ENCODE measurements around the gene CA12.

Gene CA12

GRCh38 chr15:63392361-63393009, 10.8 kb upstream of the CA12 start:
- H3K4me2 ChIP-seq, result peak overlapping the region in 3 of 11 experiments; percentile 6 to 52 (median 29); a peak in 5 of 22 replicates

GRCh38 chr15:63391669-63392360, 10.2 kb upstream of the CA12 start:
- Histone ChIP-seq H3K9ac (no peak overlapping the region), H3K27me3 (no peaks in the 10 kb centered on the region)

More at GRCh38 chr15:63392361-63393009, 10.8 kb upstream of the CA12 start:
- H4K20me1 ChIP-seq, result no peaks in the 10 kb centered on the region
- H3K9me3 ChIP-seq (replicated peaks in 1 of 11), result no peaks in the 10 kb centered on the region
- no peaks in the 10 kb centered on the region for H3K36me3 ChIP-seq
- TF ChIP-seq Cebpa-rat (IDR thresholded peaks at IDR 0.05), result no peak
- H3K4me1 ChIP-seq, result peaks cover 0 to 15% (median 0%) of the 10 kb centered on the region in 10 experiments; a peak in 3 of 20 replicates
- H3K27ac ChIP-seq, result no peak overlapping the region
- no peak overlapping the region for H3K9ac ChIP-seq
- H3K4me3 ChIP-seq, result no peak overlapping the region
- H3K27me3 ChIP-seq, result no peaks in the 10 kb centered on the region

GRCh38 chr15:63390689-63391088, 9.0 kb upstream of the CA12 start:
- no peaks in the 10 kb centered on the region for H3K36me3 ChIP-seq
- H3K4me1 ChIP-seq, result peaks cover 0 to 15% (median 0%) of the 10 kb centered on the region in 10 experiments; a peak in 3 of 20 replicates
- no peak overlapping the region for H3K9ac ChIP-seq
- H3K27ac ChIP-seq, result no peak overlapping the region
- no peaks in the 10 kb centered on the region for H3K27me3 ChIP-seq
- TF ChIP-seq Cebpa-rat (IDR thresholded peaks at IDR 0.05), result no peak
- H3K9me3 ChIP-seq (replicated peaks in 1 of 11), result peaks cover 0 to 7% (median 0%) of the 10 kb centered on the region in 11 experiments; a peak in 8 of 22 replicates
- no peak overlapping the region for H3K4me3 ChIP-seq
- H3K4me2 ChIP-seq, result no peak overlapping the region
- no peaks in the 10 kb centered on the region for H4K20me1 ChIP-seq

More at GRCh38 chr15:63391669-63392360, 10.2 kb upstream of the CA12 start:
- TF ChIP-seq Cebpa-rat (IDR thresholded peaks at IDR 0.05), result no peak
- Histone ChIP-seq H3K4me1 (peaks cover 0 to 15% (median 0%) of the 10 kb centered on the region in 10 experiments; a peak in 3 of 20 replicates), H3K4me3 (no peak overlapping the region), H3K9me3 (replicated peaks in 1 of 11) (no peaks in the 10 kb centered on the region), H3K36me3 (no peaks in the 10 kb centered on the region), H3K27ac (no peak overlapping the region), H3K4me2 (peak overlapping the region in 2 of 11 experiments; percentile 29 to 52; a peak in 4 of 22 replicates), H4K20me1 (no peaks in the 10 kb centered on the region)

GRCh38 chr15:63389902-63390670, 8.4 kb upstream of the CA12 start:
- no peaks in the 10 kb centered on the region for H4K20me1 ChIP-seq
- no peak for TF ChIP-seq Cebpa-rat (IDR thresholded peaks at IDR 0.05)

GRCh38 chr15:63388511-63388910, 6.9 kb upstream of the CA12 start:
- Histone ChIP-seq H4K20me1 (no peaks in the 10 kb centered on the region), H3K4me3 (no peak overlapping the region), H3K36me3 (no peaks in the 10 kb centered on the region), H3K9ac (no peak overlapping the region), H3K27ac (no peak overlapping the region), H3K4me2 (no peak overlapping the region), H3K27me3 (peaks cover 7 to 18% (median 14%) of the 10 kb centered on the region in 11 experiments), H3K4me1 (peaks cover 0 to 15% (median 0%) of the 10 kb centered on the region in 10 experiments; a peak in 3 of 20 replicates), H3K9me3 (replicated peaks in 1 of 11) (peaks cover 0 to 11% (median 0%) of the 10 kb centered on the region in 11 experiments; a peak in 8 of 22 replicates)
- no peak for TF ChIP-seq Cebpa-rat (IDR thresholded peaks at IDR 0.05)

More at GRCh38 chr15:63389902-63390670, 8.4 kb upstream of the CA12 start:
- H3K9me3 ChIP-seq (replicated peaks in 1 of 11), result peaks cover 0 to 11% (median 0%) of the 10 kb centered on the region in 11 experiments; a peak in 8 of 22 replicates
- H3K36me3 ChIP-seq, result no peaks in the 10 kb centered on the region
- no peak overlapping the region for H3K27ac ChIP-seq
- H3K9ac ChIP-seq, result no peak overlapping the region
- no peak overlapping the region for H3K4me2 ChIP-seq
- H3K27me3 ChIP-seq, result peaks cover 0 to 3% (median 0%) of the 10 kb centered on the region in 11 experiments; a peak in 3 of 22 replicates
- peaks cover 0 to 15% (median 0%) of the 10 kb centered on the region in 10 experiments; a peak in 3 of 20 replicates for H3K4me1 ChIP-seq
- no peak overlapping the region for H3K4me3 ChIP-seq

- H3K4me2 ChIP-seq, result no peak overlapping the region
- H3K9me3 ChIP-seq (replicated peaks in 1 of 11), result peaks cover 0 to 11% (median 0%) of the 10 kb centered on the region in 11 experiments; a peak in 8 of 22 replicates
- no peak overlapping the region for H3K4me3 ChIP-seq
- H4K20me1 ChIP-seq, result no peaks in the 10 kb centered on the region
- H3K27me3 ChIP-seq, result peaks cover 12 to 24% (median 20%) of the 10 kb centered on the region in 11 experiments
- H3K9ac ChIP-seq, result no peak overlapping the region
- no peaks in the 10 kb centered on the region for H3K36me3 ChIP-seq
- TF ChIP-seq Cebpa-rat (IDR thresholded peaks at IDR 0.05), result no peak
- no peak overlapping the region for H3K27ac ChIP-seq
- peaks cover 0 to 13% (median 0%) of the 10 kb centered on the region in 10 experiments; a peak in 3 of 20 replicates for H3K4me1 ChIP-seq
Observed at GRCh38 chr15:63387748-63388493, 6.3 kb upstream of the CA12 start.

- Histone ChIP-seq H3K9ac (no peak overlapping the region), H3K4me2 (no peak overlapping the region), H3K4me1 (peaks cover 0 to 13% (median 10%) of the 10 kb centered on the region in 10 experiments; a peak in 16 of 20 replicates), H3K9me3 (replicated peaks in 1 of 11) (peaks cover 0 to 11% (median 0%) of the 10 kb centered on the region in 11 experiments; a peak in 8 of 22 replicates), H3K4me3 (no peak overlapping the region), H3K27me3 (peaks cover 31 to 43% (median 39%) of the 10 kb centered on the region in 11 experiments), H4K20me1 (no peaks in the 10 kb centered on the region; a peak in 2 of 22 replicates), H3K27ac (no peak overlapping the region), H3K36me3 (no peaks in the 10 kb centered on the region)
- TF ChIP-seq Cebpa-rat (IDR thresholded peaks at IDR 0.05), result no peak
Observed at GRCh38 chr15:63385911-63386531, 4.4 kb upstream of the CA12 start.

GRCh38 chr15:63384906-63385305, 3.3 kb upstream of the CA12 start:
- Histone ChIP-seq H3K27me3 (peaks cover 43 to 55% (median 50%) of the 10 kb centered on the region in 11 experiments), H3K4me2 (no peak overlapping the region), H3K27ac (no peak overlapping the region), H3K9me3 (replicated peaks in 1 of 11) (peaks cover 0 to 11% (median 0%) of the 10 kb centered on the region in 11 experiments; a peak in 8 of 22 replicates), H3K9ac (no peak overlapping the region), H3K4me3 (no peak overlapping the region), H3K36me3 (no peaks in the 10 kb centered on the region), H4K20me1 (peaks cover 0 to 4% (median 0%) of the 10 kb centered on the region in 11 experiments; a peak in 2 of 22 replicates), H3K4me1 (peaks cover 0 to 16% (median 10%) of the 10 kb centered on the region in 10 experiments; a peak in 16 of 20 replicates)
- no peak for TF ChIP-seq Cebpa-rat (IDR thresholded peaks at IDR 0.05)
